Dedifferentiated amniotic fluid mesenchymal stem cell (primary cell): ENCODE measurements around the gene NQO2.
A peak's percentile ranks its signal among the peaks of the same experiment; 100 is the strongest.
"Not testable (repeated sequence)": the region's sequence is repeated elsewhere in the genome, so short reads cannot be mapped to it uniquely, and the experiment has no call there.

ENCODE experiments used
- DNase-seq: peaks from one replicate; pipeline ENCODE4 v3.0.0-alpha.2; 2016; ENCODE audit errors: extremely low spot score

NQO2 gene

GRCh38 chr6:2970034-2970685, 29.5 kb upstream of the NQO2 start:
- no peak for DNase-seq

DNA sequence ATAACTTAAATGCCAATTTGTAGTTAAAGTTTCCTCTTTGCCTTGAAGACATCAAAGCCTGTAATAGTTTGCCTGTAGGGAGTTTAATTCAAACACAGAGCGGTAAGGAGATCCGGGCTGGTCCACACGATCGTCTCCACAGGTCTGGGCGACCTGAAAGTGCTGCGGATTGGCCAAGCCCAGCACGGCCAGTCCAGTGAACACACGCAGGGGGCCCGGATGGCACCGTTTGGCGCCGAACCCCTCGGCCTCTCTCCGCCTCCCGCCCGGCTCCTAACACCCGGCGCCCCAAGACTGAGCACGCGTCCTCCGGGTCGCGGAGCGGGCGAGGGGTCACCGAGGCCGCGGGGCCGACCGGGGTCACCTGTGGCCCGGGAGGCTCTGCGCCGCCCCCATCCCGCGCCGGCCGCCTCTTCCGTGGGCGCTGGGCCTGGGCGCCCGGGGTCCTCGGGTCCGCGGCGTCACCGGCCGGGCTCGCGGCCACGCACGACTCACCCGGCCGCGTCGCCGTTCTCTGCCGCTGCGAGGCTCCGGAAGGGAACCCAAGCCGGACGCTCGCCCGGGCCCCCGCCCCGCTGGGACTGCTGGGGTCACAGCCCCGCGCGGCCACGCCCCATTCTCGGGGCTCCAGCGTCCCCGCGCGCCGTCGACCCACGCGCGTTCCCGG, 28.8 kb upstream of the NQO2 start:
- DNase-seq = no peak

GRCh38 chr6:2971420-2972218, 28.1 kb upstream of the NQO2 start, which contains the start of gene SERPINB6:
TSS of gene SERPINB6 (minus strand) at chr6:2971567. CDS start at chr6:2959332, 12,235 bp downstream.
- DNase-seq = peak; percentile 70

DNA sequence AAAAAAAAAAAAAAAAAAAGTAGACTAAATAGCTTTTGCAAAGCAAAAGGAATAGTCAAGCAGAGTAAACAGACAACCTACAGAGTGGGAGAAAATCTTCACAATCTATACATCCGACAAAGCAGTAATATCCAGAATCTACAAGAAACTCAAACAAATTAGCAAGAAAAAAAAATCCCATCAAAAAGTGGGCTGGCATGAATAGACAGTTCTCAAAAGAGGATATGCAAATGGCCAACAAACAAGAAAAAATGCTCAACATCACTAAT, 27.5 kb upstream of the NQO2 start:
- not testable (repeated sequence) for DNase-seq

DNA sequence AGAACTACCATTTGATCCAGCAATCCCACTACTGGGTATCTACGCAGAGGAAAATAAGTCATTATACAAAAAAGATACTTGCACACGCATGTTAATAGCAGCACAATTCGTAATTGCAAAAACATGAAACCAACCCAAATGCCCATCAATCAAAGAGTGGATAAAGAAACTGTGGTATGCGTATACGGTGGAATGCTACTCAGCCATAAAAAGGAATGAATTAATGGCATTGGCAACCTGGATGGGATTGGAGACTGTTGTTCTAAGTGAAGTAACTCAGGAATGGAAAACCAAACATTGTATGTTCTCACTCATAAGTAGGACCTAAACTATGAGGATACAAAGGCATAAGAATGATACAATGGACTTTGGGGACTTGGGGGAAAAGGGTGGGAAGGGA, 27.0 kb upstream of the NQO2 start:
- not testable (repeated sequence) for DNase-seq

DNA sequence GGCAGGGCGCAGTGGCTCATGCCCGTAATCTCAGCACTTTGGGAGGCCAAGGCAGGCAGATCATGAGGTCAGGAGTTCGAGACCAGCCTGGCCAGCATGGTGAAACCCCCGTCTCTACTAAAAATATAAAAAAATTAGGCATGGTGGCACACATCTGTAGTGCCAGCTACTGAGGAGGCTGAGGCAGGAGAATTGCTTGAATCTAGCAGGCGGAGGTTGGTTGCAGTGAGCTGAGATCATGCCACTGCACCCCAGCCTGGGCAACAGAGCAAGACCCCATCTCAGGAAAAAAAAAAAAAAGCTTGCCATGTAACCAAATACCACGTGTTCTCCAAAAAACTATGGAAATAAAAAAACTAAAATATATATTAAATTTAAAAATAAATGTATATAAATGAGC, 26.5 kb upstream of the NQO2 start:
- not testable (repeated sequence) for DNase-seq

- no peak for DNase-seq
Observed at GRCh38 chr6:2973676-2974075, 26.0 kb upstream of the NQO2 start.

DNA sequence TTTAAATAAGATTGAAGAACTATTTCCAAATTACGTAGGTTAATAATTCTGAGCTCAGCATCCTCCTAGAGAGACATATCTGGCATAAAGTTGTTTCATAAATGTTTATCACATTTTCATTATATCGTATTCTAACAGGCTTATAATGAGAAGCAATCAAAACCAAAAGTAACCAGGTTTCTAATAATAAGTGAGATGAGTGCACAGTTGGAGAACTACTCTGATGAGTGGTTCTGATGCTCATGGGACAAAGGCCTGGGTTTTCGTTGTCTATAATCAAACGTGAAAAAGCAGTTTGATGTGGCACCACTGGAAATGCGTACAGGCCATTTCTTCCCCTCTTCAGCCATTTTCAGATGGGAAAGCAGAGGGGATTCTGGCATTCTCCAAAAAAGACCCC, 23.6 kb upstream of the NQO2 start:
- DNase-seq = no peak

GRCh38 chr6:2976571-2977085, 23.1 kb upstream of the NQO2 start:
- peak; percentile 48 for DNase-seq

DNA sequence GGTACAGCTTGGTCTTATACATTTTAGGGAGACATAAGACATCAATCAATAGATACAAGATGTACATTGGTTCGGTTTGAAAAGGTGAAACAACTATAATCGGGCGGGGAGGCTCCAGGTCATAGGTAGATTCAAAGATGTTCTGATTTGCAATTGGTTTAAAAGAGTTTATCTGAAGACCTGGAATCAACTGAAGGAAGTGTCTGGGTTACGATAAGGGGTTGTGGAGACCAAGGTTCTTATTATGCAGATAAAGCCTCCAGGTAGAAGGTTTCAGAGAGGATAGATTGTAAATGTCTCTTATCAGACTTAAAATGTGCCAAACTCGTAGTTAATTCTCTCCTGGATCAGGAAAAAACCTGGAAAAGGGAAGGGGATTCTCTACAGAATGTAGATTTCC, 22.4 kb upstream of the NQO2 start:
- DNase-seq = no peak

DNA sequence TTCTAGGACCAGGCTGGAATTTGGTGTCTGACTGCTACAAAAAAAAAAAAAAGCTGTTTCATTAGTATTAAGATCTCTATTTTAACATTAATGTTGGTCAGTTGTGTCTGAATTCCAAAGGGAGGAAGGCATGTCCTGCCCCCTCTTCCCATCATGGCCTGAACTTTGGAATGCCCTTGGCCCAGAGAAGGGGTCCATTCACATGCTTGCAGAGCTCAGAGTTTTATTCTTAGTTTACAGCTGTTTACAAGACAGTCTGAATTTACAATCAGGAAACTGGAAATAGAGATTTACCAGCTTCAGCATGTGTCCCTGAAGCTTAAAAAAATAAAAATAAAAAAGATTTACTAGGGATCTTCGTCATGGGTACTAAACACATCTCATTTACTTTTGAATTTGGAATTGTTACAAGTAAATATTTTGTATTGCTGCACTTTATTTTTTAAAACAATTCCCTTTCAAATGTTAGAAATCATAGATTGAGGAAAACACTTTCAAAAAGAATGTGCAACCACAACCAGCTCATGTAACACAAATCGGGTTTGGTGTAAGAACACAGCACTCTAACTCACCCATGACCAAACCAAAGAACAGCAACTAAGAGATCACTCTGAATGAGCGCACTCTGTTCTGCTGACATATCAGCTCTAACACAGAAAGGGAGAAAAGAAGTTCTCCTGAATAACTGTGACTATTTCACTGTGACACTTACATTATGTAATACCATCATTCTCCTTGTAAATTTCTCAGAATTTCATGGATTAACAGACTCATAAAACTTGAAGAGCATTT, 21.7 kb upstream of the NQO2 start:
- peak; percentile 42 for DNase-seq

GRCh38 chr6:2978923-2979322, 20.8 kb upstream of the NQO2 start:
- no peak for DNase-seq

DNA sequence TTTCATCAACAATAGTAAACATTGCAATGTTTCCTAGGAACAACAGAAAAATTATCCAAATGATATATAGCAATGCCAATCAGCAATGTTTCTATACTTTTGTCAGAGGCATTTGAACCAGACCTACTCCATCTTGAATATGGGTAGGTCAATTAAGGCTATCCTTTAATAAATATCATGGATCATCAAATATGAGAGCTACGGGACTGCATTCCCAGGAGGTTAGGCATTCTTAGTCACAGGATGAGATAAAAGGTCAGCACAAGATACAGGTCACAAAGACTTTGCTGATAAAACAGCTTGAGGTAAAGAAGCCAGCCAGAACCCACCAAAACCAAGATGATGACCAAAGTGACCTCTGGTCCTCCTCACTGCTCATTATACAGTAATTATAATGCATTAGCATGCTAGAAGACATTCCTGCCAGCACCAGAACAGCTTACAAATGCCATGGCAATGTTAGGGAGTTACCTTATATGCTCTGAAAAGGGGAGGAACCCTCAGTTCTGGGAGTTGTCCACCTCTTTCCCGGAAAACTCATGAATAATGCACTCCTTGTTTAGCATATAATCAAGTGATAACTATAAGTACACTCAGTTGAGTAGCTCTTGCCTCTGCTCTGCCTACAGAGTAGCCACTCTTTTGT, 19.8 kb upstream of the NQO2 start:
- DNase-seq = no peak

GRCh38 chr6:2980465-2980855, 19.2 kb upstream of the NQO2 start:
- no peak for DNase-seq

DNA sequence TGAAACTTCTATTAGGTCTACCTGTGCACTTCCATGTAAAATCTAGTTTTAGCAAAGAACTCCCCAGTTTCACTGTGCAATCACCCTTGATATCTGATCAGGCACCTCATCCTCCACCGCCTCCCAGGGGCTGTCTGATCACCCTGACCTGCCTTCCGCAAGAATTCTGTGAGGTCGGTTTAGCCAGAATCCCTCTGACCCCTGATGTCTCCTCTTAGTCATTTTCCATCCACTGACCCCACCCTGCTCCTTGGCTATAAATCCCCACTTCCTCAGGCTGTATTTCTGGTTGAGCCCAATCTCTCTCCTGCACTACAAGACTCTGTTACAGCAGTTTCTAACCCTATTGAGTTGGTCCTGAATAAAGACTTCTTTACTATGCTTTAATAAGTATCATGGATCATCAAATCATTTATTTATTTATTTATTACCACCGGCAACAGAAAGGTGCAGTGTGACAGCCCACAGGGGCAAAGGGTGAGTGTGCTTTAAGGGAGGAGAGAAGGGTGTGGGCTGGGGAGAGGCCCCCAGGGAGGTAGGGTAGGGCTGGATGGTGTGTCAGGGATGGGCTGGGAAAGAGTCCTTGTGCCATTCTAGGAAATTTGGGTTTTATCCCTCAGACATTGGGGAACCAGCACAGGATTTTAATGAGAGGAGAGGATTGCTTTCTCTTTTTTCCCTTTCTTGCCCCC, 17.1 kb upstream of the NQO2 start:
- DNase-seq = no peak

DNA sequence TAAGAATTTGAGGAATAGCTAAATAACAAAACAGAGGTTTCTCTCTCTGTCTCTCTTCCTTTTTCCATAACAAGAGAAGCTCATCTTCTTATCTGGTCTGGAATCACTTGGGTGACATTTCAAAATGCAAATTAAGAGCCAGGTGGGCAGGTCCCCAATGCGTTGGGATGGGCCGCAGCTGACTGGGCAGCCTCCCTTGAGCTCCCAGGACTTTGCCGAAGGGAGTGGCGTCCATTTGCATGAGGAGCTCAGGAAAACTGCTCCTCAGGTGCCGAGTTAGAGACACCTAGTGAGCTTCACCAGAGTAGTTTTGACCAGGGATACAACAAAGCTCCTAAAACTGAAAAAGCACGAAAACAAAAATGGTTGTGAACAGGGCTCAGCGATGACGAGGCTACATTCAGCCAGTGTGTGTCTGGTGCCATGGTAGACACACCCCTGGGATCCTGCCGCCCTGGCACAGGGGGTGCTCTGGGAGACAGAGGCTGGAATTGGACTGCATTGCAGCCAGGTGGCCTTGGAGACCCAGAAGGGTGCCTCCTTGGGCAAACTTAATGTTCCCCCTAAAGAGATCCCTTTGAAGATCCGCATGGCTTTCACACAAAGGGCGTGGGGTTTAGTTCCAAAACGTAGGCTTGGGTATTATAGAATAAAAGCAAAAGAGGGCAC, 14.8 kb upstream of the NQO2 start:
- no peak for DNase-seq

- peak; percentile 79 for DNase-seq
Observed at GRCh38 chr6:2986722-2987221, 12.9 kb upstream of the NQO2 start.

DNA sequence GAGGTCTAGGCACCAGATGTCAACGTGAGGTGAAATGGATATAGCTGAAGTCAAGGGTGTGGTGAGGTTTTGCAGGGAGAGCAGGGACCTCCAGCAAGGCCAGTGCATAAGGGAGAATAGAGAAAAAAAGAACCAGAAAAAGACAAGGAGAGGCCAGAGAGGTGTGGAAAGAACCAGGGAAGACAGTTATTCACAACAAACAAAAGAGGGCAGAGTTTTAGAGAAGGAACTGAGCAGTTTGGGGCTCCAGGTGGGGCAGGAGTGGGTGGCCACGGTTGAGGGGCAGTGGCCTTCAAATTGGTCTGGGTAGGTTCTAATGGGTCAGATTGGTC, 11.6 kb upstream of the NQO2 start:
- DNase-seq = no peak

GRCh38 chr6:2988426-2989331, 11.0 kb upstream of the NQO2 start:
- DNase-seq = peak; percentile 87
